Measurements from ENCODE around the gene HHIP. TPM values are rescaled to one million over a fixed set of nuclear protein-coding genes. Genes with fewer than 3 reads are reported as not detected.

Gene HHIP
- polyA plus RNA-seq, 3 donors from 2014 or later = not detected

- Mint-ChIP-seq H3K36me3 (no peaks in the 10 kb centered on the region), H3K9me3 (peaks cover 0 to 7% (median 1%) of the 10 kb centered on the region in 6 donors), H3K27me3 (ENCODE audit: low read depth in 3 of 3) (peaks cover 8 to 14% (median 12%) of the 10 kb centered on the region in 3 donors), H3K27ac (peak overlapping the region in 2 of 6 donors; percentile 66 to 76), H3K4me3 (peak overlapping the region; percentile 82 to 93 (median 89)), H3K4me1 (peaks cover 21 to 33% of the 10 kb centered on the region in 2 donors)
- peak in 2 of 3 donors; percentile 7 to 8 for DNase-seq
Observed at GRCh38 chr4:144646523-144647094, 653 bp downstream of the HHIP start.

GRCh38 chr4:144647095-144647561 lies 1.2 kb downstream of the HHIP start:
- Mint-ChIP-seq H3K36me3 (no peaks in the 10 kb centered on the region), H3K4me3 (peak overlapping the region; percentile 82 to 93 (median 89)), H3K9me3 (peaks cover 0 to 7% (median 1%) of the 10 kb centered on the region in 6 donors), H3K27ac (peak overlapping the region in 2 of 6 donors; percentile 2 to 66), H3K4me1 (peaks cover 21 to 33% of the 10 kb centered on the region in 2 donors), H3K27me3 (ENCODE audit: low read depth in 3 of 3) (peaks cover 8 to 14% (median 12%) of the 10 kb centered on the region in 3 donors)
- peak; percentile 18 to 35 (median 32) for DNase-seq

- no peaks in the 10 kb centered on the region for H3K36me3 Mint-ChIP-seq
- DNase-seq = no peak
- H3K4me3 Mint-ChIP-seq = peak overlapping the region; percentile 82 to 93 (median 89)
- H3K9me3 Mint-ChIP-seq = peaks cover 0 to 7% (median 1%) of the 10 kb centered on the region in 6 donors
- peaks cover 21 to 33% of the 10 kb centered on the region in 2 donors for H3K4me1 Mint-ChIP-seq
- H3K27me3 Mint-ChIP-seq (ENCODE audit: low read depth in 3 of 3) = peaks cover 8 to 14% (median 12%) of the 10 kb centered on the region in 3 donors
- H3K27ac Mint-ChIP-seq = no peak overlapping the region
Observed at GRCh38 chr4:144647590-144647989, 1.6 kb downstream of the HHIP start.

GRCh38 chr4:144648042-144648441 lies 2.1 kb downstream of the HHIP start:
- Mint-ChIP-seq H3K4me3 (peak overlapping the region; percentile 7 to 93 (median 36)), H3K27me3 (ENCODE audit: low read depth in 3 of 3) (peaks cover 8 to 14% (median 12%) of the 10 kb centered on the region in 3 donors), H3K27ac (no peak overlapping the region)

GRCh38 chr4:144649646-144650045 lies 3.7 kb downstream of the HHIP start:
- Mint-ChIP-seq H3K27ac (no peak overlapping the region), H3K27me3 (ENCODE audit: low read depth in 3 of 3) (peaks cover 8 to 12% (median 10%) of the 10 kb centered on the region in 3 donors), H3K4me3 (no peak overlapping the region)

More at GRCh38 chr4:144648042-144648441, 2.1 kb downstream of the HHIP start:
- DNase-seq = no peak
- Mint-ChIP-seq H3K9me3 (peaks cover 0 to 7% (median 1%) of the 10 kb centered on the region in 6 donors), H3K36me3 (no peaks in the 10 kb centered on the region), H3K4me1 (peaks cover 21 to 33% of the 10 kb centered on the region in 2 donors)

GRCh38 chr4:144650311-144651005 lies 4.5 kb downstream of the HHIP start:
- Mint-ChIP-seq H3K36me3 (no peaks in the 10 kb centered on the region), H3K27ac (no peak overlapping the region), H3K4me1 (peaks cover 19 to 25% of the 10 kb centered on the region in 2 donors), H3K9me3 (peaks cover 0 to 8% (median 1%) of the 10 kb centered on the region in 6 donors), H3K4me3 (no peak overlapping the region), H3K27me3 (ENCODE audit: low read depth in 3 of 3) (peaks cover 7 to 10% (median 8%) of the 10 kb centered on the region in 3 donors)
- no peak for DNase-seq

More at GRCh38 chr4:144649646-144650045, 3.7 kb downstream of the HHIP start:
- no peaks in the 10 kb centered on the region for H3K36me3 Mint-ChIP-seq
- H3K9me3 Mint-ChIP-seq = peaks cover 0 to 7% (median 1%) of the 10 kb centered on the region in 6 donors
- no peak for DNase-seq
- peaks cover 20 to 33% of the 10 kb centered on the region in 2 donors for H3K4me1 Mint-ChIP-seq

- H3K4me1 Mint-ChIP-seq = no peaks in the 10 kb centered on the region
- no peak overlapping the region for H3K4me3 Mint-ChIP-seq
Observed at GRCh38 chr4:144653781-144654545, 8.0 kb downstream of the HHIP start.

GRCh38 chr4:144655491-144655890 lies 9.5 kb downstream of the HHIP start:
- Mint-ChIP-seq H3K4me1 (no peaks in the 10 kb centered on the region), H3K27me3 (ENCODE audit: low read depth in 3 of 3) (no peaks in the 10 kb centered on the region), H3K27ac (no peak overlapping the region), H3K4me3 (no peak overlapping the region), H3K36me3 (no peaks in the 10 kb centered on the region), H3K9me3 (peaks cover 0 to 4% (median 0%) of the 10 kb centered on the region in 6 donors)
- DNase-seq = no peak

More at GRCh38 chr4:144653781-144654545, 8.0 kb downstream of the HHIP start:
- Mint-ChIP-seq H3K27me3 (ENCODE audit: low read depth in 3 of 3) (no peaks in the 10 kb centered on the region), H3K36me3 (no peaks in the 10 kb centered on the region), H3K27ac (no peak overlapping the region), H3K9me3 (peaks cover 0 to 4% (median 0%) of the 10 kb centered on the region in 6 donors)
- DNase-seq = no peak

GRCh38 chr4:144656850-144657249 lies 10.9 kb downstream of the HHIP start:
- no peak for DNase-seq
- no peaks in the 10 kb centered on the region for H3K27me3 Mint-ChIP-seq (ENCODE audit: low read depth in 3 of 3)
- H3K9me3 Mint-ChIP-seq = peaks cover 0 to 4% (median 0%) of the 10 kb centered on the region in 6 donors
- no peaks in the 10 kb centered on the region for H3K4me1 Mint-ChIP-seq
- no peaks in the 10 kb centered on the region for H3K36me3 Mint-ChIP-seq
- no peak overlapping the region for H3K4me3 Mint-ChIP-seq
- no peak overlapping the region for H3K27ac Mint-ChIP-seq

- Mint-ChIP-seq H3K36me3 (no peaks in the 10 kb centered on the region), H3K4me3 (no peak overlapping the region), H3K27ac (no peak overlapping the region), H3K4me1 (no peaks in the 10 kb centered on the region), H3K27me3 (ENCODE audit: low read depth in 3 of 3) (no peaks in the 10 kb centered on the region), H3K9me3 (peaks cover 0 to 4% (median 0%) of the 10 kb centered on the region in 6 donors)
- no peak for DNase-seq
Observed at GRCh38 chr4:144658015-144658567, 12.1 kb downstream of the HHIP start.

GRCh38 chr4:144658903-144659302 lies 12.9 kb downstream of the HHIP start:
- H3K27me3 Mint-ChIP-seq (ENCODE audit: low read depth in 3 of 3) = no peaks in the 10 kb centered on the region
- peaks cover 0 to 4% (median 0%) of the 10 kb centered on the region in 6 donors for H3K9me3 Mint-ChIP-seq
- no peak for DNase-seq
- H3K27ac Mint-ChIP-seq = no peak overlapping the region
- peaks cover 3 to 5% of the 10 kb centered on the region in 2 donors for H3K4me1 Mint-ChIP-seq
- H3K36me3 Mint-ChIP-seq = no peaks in the 10 kb centered on the region
- no peak overlapping the region for H3K4me3 Mint-ChIP-seq

GRCh38 chr4:144659447-144659846 lies 13.5 kb downstream of the HHIP start:
- H3K9me3 Mint-ChIP-seq = peaks cover 0 to 4% (median 0%) of the 10 kb centered on the region in 6 donors
- peaks cover 7% of the 10 kb centered on the region in 2 donors for H3K4me1 Mint-ChIP-seq
- no peak overlapping the region for H3K4me3 Mint-ChIP-seq
- no peaks in the 10 kb centered on the region for H3K36me3 Mint-ChIP-seq
- H3K27ac Mint-ChIP-seq = no peak overlapping the region
- DNase-seq = no peak
- no peaks in the 10 kb centered on the region for H3K27me3 Mint-ChIP-seq (ENCODE audit: low read depth in 3 of 3)

GRCh38 chr4:144663834-144664475 lies 18.0 kb downstream of the HHIP start:
- Mint-ChIP-seq H3K36me3 (no peaks in the 10 kb centered on the region), H3K9me3 (no peaks in the 10 kb centered on the region), H3K27ac (peak overlapping the region in 1 of 6 donors; percentile 55), H3K4me3 (peak overlapping the region in 2 of 5 donors; percentile 21 to 30), H3K27me3 (ENCODE audit: low read depth in 3 of 3) (peaks cover 0 to 3% (median 0%) of the 10 kb centered on the region in 3 donors), H3K4me1 (peaks cover 7% of the 10 kb centered on the region in 2 donors)
- DNase-seq = peak in 2 of 3 donors; percentile 1 to 6

All from immature natural killer cell (primary cell).